ENCODE measurements around the gene GSK3B. TPM values are rescaled to one million over a fixed set of nuclear protein-coding genes. Genes with fewer than 3 reads are reported as not detected.

GSK3B gene
- total RNA-seq, 1 experiment from 2014 or later: 67.1 TPM

GRCh38 chr3:120129051-120129450 lies 34.8 kb upstream of the GSK3B start:
- no peaks in the 10 kb centered on the region for H3K27me3 ChIP-seq (ENCODE audit: low read length)
- H3K27ac ChIP-seq (ENCODE audit: low read length): no peak overlapping the region
- H3K9me2 ChIP-seq (replicated peaks; ENCODE audit: insufficient read depth, low read length): no peaks in the 10 kb centered on the region
- no peak overlapping the region for H2AFZ ChIP-seq (ENCODE audit: low read length)
- H3K36me3 ChIP-seq (ENCODE audit: insufficient read depth, low read length): no peaks in the 10 kb centered on the region
- H3K9me3 ChIP-seq (ENCODE audit: low read length): no peaks in the 10 kb centered on the region
- H3K79me2 ChIP-seq (ENCODE audit: low read length): no peaks in the 10 kb centered on the region
- H3K9ac ChIP-seq (ENCODE audit: low read length): no peak overlapping the region
- H3K4me1 ChIP-seq (ENCODE audit: low read length): peaks cover 12% of the 10 kb centered on the region
- DNase-seq: peak; percentile 29
- no peak overlapping the region for H3K4me3 ChIP-seq (ENCODE audit: low read length)
- H3K4me2 ChIP-seq (ENCODE audit: low read depth, low read length, poor library complexity, severe bottlenecking): no peak overlapping the region
- H4K20me1 ChIP-seq (ENCODE audit: insufficient read depth, low read depth, low read length): no peaks in the 10 kb centered on the region

- Histone ChIP-seq H2AFZ (ENCODE audit: low read length) (no peak overlapping the region), H3K27ac (ENCODE audit: low read length) (no peak overlapping the region), H3K27me3 (ENCODE audit: low read length) (no peaks in the 10 kb centered on the region), H3K9me3 (ENCODE audit: low read length) (no peaks in the 10 kb centered on the region), H3K36me3 (ENCODE audit: insufficient read depth, low read length) (no peaks in the 10 kb centered on the region), H3K4me2 (ENCODE audit: low read depth, low read length, poor library complexity, severe bottlenecking) (no peak overlapping the region), H4K20me1 (ENCODE audit: insufficient read depth, low read depth, low read length) (no peaks in the 10 kb centered on the region), H3K9me2 (replicated peaks; ENCODE audit: insufficient read depth, low read length) (no peaks in the 10 kb centered on the region), H3K9ac (ENCODE audit: low read length) (no peak overlapping the region), H3K4me1 (ENCODE audit: low read length) (peaks cover 10% of the 10 kb centered on the region), H3K79me2 (ENCODE audit: low read length) (no peaks in the 10 kb centered on the region), H3K4me3 (ENCODE audit: low read length) (no peak overlapping the region)
- peak; percentile 38 for DNase-seq
These were observed 31.7 kb upstream of the GSK3B start for GRCh38 chr3:120125992-120126391.

GRCh38 chr3:120119846-120120510 lies 25.7 kb upstream of the GSK3B start:
- Histone ChIP-seq H3K4me3 (ENCODE audit: low read length) (no peak overlapping the region), H3K4me2 (ENCODE audit: low read depth, low read length, poor library complexity, severe bottlenecking) (no peak overlapping the region), H3K27ac (ENCODE audit: low read length) (no peak overlapping the region), H3K9me2 (replicated peaks; ENCODE audit: insufficient read depth, low read length) (no peaks in the 10 kb centered on the region), H2AFZ (ENCODE audit: low read length) (no peak overlapping the region), H3K36me3 (ENCODE audit: insufficient read depth, low read length) (no peaks in the 10 kb centered on the region), H3K4me1 (ENCODE audit: low read length) (no peaks in the 10 kb centered on the region), H3K27me3 (ENCODE audit: low read length) (no peaks in the 10 kb centered on the region), H3K9ac (ENCODE audit: low read length) (no peak overlapping the region), H4K20me1 (ENCODE audit: insufficient read depth, low read depth, low read length) (no peaks in the 10 kb centered on the region), H3K9me3 (ENCODE audit: low read length) (no peaks in the 10 kb centered on the region), H3K79me2 (ENCODE audit: low read length) (no peaks in the 10 kb centered on the region)
- no peak for DNase-seq

- no peak overlapping the region for H3K27ac ChIP-seq (ENCODE audit: low read length)
- no peak overlapping the region for H3K4me3 ChIP-seq (ENCODE audit: low read length)
- H3K27me3 ChIP-seq (ENCODE audit: low read length): no peaks in the 10 kb centered on the region
- no peaks in the 10 kb centered on the region for H3K4me1 ChIP-seq (ENCODE audit: low read length)
- no peaks in the 10 kb centered on the region for H4K20me1 ChIP-seq (ENCODE audit: insufficient read depth, low read depth, low read length)
- DNase-seq: no peak
- no peak overlapping the region for H2AFZ ChIP-seq (ENCODE audit: low read length)
- no peaks in the 10 kb centered on the region for H3K9me3 ChIP-seq (ENCODE audit: low read length)
- no peaks in the 10 kb centered on the region for H3K79me2 ChIP-seq (ENCODE audit: low read length)
- no peak overlapping the region for H3K9ac ChIP-seq (ENCODE audit: low read length)
- no peak overlapping the region for H3K4me2 ChIP-seq (ENCODE audit: low read depth, low read length, poor library complexity, severe bottlenecking)
- H3K36me3 ChIP-seq (ENCODE audit: insufficient read depth, low read length): no peaks in the 10 kb centered on the region
- H3K9me2 ChIP-seq (replicated peaks; ENCODE audit: insufficient read depth, low read length): no peaks in the 10 kb centered on the region
These were observed 20.7 kb upstream of the GSK3B start for GRCh38 chr3:120114981-120115380.

GRCh38 chr3:120114376-120114775 lies 20.1 kb upstream of the GSK3B start:
- no peak overlapping the region for H3K4me3 ChIP-seq (ENCODE audit: low read length)
- H4K20me1 ChIP-seq (ENCODE audit: insufficient read depth, low read depth, low read length): no peaks in the 10 kb centered on the region
- no peak overlapping the region for H3K27ac ChIP-seq (ENCODE audit: low read length)
- H3K27me3 ChIP-seq (ENCODE audit: low read length): no peaks in the 10 kb centered on the region
- no peak overlapping the region for H3K9ac ChIP-seq (ENCODE audit: low read length)
- no peaks in the 10 kb centered on the region for H3K36me3 ChIP-seq (ENCODE audit: insufficient read depth, low read length)
- DNase-seq: no peak
- no peak overlapping the region for H2AFZ ChIP-seq (ENCODE audit: low read length)
- no peaks in the 10 kb centered on the region for H3K9me2 ChIP-seq (replicated peaks; ENCODE audit: insufficient read depth, low read length)
- no peaks in the 10 kb centered on the region for H3K79me2 ChIP-seq (ENCODE audit: low read length)
- no peak overlapping the region for H3K4me2 ChIP-seq (ENCODE audit: low read depth, low read length, poor library complexity, severe bottlenecking)
- H3K9me3 ChIP-seq (ENCODE audit: low read length): no peaks in the 10 kb centered on the region
- no peaks in the 10 kb centered on the region for H3K4me1 ChIP-seq (ENCODE audit: low read length)

- no peak overlapping the region for H3K9ac ChIP-seq (ENCODE audit: low read length)
- H3K27ac ChIP-seq (ENCODE audit: low read length): no peak overlapping the region
- no peaks in the 10 kb centered on the region for H4K20me1 ChIP-seq (ENCODE audit: insufficient read depth, low read depth, low read length)
- no peak overlapping the region for H2AFZ ChIP-seq (ENCODE audit: low read length)
- no peaks in the 10 kb centered on the region for H3K9me2 ChIP-seq (replicated peaks; ENCODE audit: insufficient read depth, low read length)
- no peaks in the 10 kb centered on the region for H3K9me3 ChIP-seq (ENCODE audit: low read length)
- no peak overlapping the region for H3K4me3 ChIP-seq (ENCODE audit: low read length)
- no peak for DNase-seq
- no peaks in the 10 kb centered on the region for H3K79me2 ChIP-seq (ENCODE audit: low read length)
- no peaks in the 10 kb centered on the region for H3K36me3 ChIP-seq (ENCODE audit: insufficient read depth, low read length)
- H3K4me2 ChIP-seq (ENCODE audit: low read depth, low read length, poor library complexity, severe bottlenecking): no peak overlapping the region
- H3K4me1 ChIP-seq (ENCODE audit: low read length): no peaks in the 10 kb centered on the region
- H3K27me3 ChIP-seq (ENCODE audit: low read length): no peaks in the 10 kb centered on the region
These were observed 19.2 kb upstream of the GSK3B start for GRCh38 chr3:120113128-120114116.

- Histone ChIP-seq H3K79me2 (ENCODE audit: low read length) (no peaks in the 10 kb centered on the region), H3K27me3 (ENCODE audit: low read length) (no peaks in the 10 kb centered on the region), H3K4me1 (ENCODE audit: low read length) (no peaks in the 10 kb centered on the region), H3K36me3 (ENCODE audit: insufficient read depth, low read length) (no peaks in the 10 kb centered on the region), H2AFZ (ENCODE audit: low read length) (no peak overlapping the region), H3K27ac (ENCODE audit: low read length) (no peak overlapping the region), H3K9me3 (ENCODE audit: low read length) (no peaks in the 10 kb centered on the region), H3K9ac (ENCODE audit: low read length) (no peak overlapping the region), H3K9me2 (replicated peaks; ENCODE audit: insufficient read depth, low read length) (no peaks in the 10 kb centered on the region), H4K20me1 (ENCODE audit: insufficient read depth, low read depth, low read length) (no peaks in the 10 kb centered on the region), H3K4me2 (ENCODE audit: low read depth, low read length, poor library complexity, severe bottlenecking) (no peak overlapping the region), H3K4me3 (ENCODE audit: low read length) (no peak overlapping the region)
- no peak for DNase-seq
These were observed 17.7 kb upstream of the GSK3B start for GRCh38 chr3:120111898-120112297.

GRCh38 chr3:120103276-120103675 lies 9.0 kb upstream of the GSK3B start:
- H3K27me3 ChIP-seq (ENCODE audit: low read length): no peaks in the 10 kb centered on the region
- H3K9ac ChIP-seq (ENCODE audit: low read length): no peak overlapping the region
- no peaks in the 10 kb centered on the region for H3K9me2 ChIP-seq (replicated peaks; ENCODE audit: insufficient read depth, low read length)
- no peak for DNase-seq
- H3K4me1 ChIP-seq (ENCODE audit: low read length): peaks cover 5% of the 10 kb centered on the region
- H2AFZ ChIP-seq (ENCODE audit: low read length): no peak overlapping the region
- no peaks in the 10 kb centered on the region for H3K79me2 ChIP-seq (ENCODE audit: low read length)
- H3K36me3 ChIP-seq (ENCODE audit: insufficient read depth, low read length): peaks cover 14% of the 10 kb centered on the region
- no peak overlapping the region for H3K4me2 ChIP-seq (ENCODE audit: low read depth, low read length, poor library complexity, severe bottlenecking)
- H3K4me3 ChIP-seq (ENCODE audit: low read length): no peak overlapping the region
- H3K27ac ChIP-seq (ENCODE audit: low read length): no peak overlapping the region
- no peaks in the 10 kb centered on the region for H4K20me1 ChIP-seq (ENCODE audit: insufficient read depth, low read depth, low read length)
- H3K9me3 ChIP-seq (ENCODE audit: low read length): no peaks in the 10 kb centered on the region

Measured in Karpas-422 (cell line).